GM12875 (cell line): Measurements from ENCODE around the gene APBA2.

ENCODE experiments used
- H3K4me3 ChIP-seq: one replicate; pipeline ENCODE4 v1.5.1; 2011; ENCODE audit warnings: low read depth, low read length, control low read depth
- TF ChIP-seq, protein P1 (sequence below): IDR thresholded peaks from 2 replicates; pipeline ENCODE4 v1.5.1; 2011; ENCODE audit warnings: low read depth, mild to moderate bottlenecking, control low read depth, inconsistent platforms, low read length, moderate library complexity, borderline replicate concordance; ENCODE audit not compliant: insufficient read depth

The APBA2 gene

DNA sequence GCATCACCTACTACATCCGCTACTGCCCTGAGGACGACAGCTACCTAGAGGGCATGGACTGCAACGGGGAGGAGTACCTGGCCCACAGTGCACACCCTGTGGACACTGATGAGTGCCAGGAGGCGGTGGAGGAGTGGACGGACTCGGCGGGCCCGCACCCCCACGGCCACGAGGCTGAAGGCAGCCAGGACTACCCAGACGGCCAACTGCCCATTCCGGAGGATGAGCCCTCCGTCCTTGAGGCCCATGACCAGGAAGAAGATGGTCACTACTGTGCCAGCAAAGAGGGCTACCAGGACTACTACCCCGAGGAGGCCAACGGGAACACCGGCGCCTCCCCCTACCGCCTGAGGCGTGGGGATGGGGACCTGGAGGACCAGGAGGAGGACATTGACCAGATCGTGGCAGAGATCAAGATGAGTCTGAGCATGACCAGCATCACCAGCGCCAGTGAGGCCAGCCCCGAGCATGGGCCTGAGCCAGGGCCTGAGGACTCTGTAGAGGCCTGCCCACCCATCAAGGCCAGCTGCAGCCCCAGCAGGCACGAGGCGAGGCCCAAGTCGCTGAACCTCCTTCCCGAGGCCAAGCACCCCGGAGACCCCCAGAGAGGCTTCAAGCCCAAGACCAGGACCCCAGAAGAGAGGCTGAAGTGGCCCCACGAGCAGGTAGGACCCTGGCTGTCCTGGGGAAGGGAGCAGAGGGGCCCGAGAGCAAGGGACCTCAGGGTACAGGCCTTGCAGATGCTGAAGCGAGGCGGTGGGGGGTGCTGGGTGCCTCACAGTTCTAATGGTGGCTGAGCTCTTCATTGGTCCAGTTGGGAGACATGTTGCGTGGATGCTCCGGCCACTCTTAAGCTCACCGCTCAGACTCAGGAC lies 168.6 kb downstream of the APBA2 start:
- TF ChIP-seq, protein P1, sequence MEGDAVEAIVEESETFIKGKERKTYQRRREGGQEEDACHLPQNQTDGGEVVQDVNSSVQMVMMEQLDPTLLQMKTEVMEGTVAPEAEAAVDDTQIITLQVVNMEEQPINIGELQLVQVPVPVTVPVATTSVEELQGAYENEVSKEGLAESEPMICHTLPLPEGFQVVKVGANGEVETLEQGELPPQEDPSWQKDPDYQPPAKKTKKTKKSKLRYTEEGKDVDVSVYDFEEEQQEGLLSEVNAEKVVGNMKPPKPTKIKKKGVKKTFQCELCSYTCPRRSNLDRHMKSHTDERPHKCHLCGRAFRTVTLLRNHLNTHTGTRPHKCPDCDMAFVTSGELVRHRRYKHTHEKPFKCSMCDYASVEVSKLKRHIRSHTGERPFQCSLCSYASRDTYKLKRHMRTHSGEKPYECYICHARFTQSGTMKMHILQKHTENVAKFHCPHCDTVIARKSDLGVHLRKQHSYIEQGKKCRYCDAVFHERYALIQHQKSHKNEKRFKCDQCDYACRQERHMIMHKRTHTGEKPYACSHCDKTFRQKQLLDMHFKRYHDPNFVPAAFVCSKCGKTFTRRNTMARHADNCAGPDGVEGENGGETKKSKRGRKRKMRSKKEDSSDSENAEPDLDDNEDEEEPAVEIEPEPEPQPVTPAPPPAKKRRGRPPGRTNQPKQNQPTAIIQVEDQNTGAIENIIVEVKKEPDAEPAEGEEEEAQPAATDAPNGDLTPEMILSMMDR, result no peak

DNA sequence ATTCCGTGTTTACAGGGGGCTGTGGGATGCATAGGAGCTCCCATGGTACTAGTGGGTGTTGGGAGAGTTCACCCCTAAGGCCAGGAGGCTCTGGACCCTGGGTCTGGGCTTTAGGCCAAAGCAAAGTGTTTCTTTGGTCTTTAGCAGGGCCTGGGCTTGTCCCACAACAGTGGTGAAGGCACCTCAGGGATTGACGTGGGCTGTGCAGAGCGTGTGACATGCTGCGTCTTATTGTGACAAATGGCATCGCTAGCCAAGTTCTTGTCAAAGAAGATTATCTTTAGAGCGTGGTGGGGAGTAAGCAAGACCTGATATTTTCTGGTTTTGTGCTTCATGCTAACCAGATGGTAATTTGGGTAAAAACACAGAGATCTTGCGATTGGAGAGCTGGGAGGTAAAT lies 170.1 kb downstream of the APBA2 start:
- TF ChIP-seq, protein P1, result no peak
- H3K4me3 ChIP-seq, result no peak overlapping the region

More for the DNA sequence above, 168.6 kb downstream of the APBA2 start:
- no peak overlapping the region for H3K4me3 ChIP-seq

DNA sequence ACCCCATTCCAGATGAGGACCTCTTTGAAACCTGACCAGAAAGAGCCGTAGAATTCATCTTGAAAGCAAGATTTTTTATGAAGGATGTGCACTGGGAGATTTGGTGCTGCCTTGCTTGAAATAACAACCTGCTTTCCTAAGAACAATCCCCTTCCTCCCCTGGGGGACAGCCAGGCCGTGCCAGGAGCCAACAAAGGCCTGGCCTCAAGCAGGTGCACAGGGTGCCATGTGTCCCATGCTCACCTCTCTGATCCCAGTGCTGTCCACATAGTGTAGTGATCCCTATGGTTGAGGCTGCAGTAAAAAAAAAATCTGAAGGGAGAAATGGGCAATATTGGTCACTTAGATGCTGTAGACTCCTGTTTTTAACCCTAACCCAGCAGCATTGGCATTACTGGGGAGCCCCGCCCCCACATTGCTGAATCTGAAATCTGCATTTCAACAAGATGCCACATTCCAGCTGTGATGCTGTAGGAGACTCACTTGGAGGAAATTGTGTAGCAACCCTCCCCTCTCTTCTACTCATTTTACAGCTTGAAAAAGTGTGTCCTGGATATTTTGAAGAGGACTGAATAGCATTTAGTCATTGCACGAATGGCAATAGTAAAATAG lies 171.2 kb downstream of the APBA2 start:
- TF ChIP-seq, protein P1, result no peak
- no peak overlapping the region for H3K4me3 ChIP-seq

DNA sequence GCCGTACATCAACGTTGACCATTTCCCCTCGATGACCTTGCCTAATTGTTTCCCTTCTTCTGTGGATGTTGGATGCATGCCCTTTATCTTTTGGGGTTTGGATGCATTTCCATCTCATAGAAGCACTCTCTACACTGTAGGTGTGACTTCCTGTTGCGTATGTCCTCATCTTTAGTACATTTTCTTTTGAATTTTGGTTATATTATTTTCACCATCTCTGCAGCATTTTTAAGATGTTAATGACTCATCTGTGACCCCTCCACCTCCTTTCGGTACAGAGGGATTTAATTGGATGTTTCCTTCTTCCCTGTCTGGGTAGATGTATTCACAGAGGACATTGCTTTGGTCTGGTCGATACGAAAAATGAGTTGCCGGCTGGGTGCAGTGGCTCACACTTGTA lies 172.1 kb downstream of the APBA2 start:
- TF ChIP-seq, protein P1, result no peak
- H3K4me3 ChIP-seq, result no peak overlapping the region

DNA sequence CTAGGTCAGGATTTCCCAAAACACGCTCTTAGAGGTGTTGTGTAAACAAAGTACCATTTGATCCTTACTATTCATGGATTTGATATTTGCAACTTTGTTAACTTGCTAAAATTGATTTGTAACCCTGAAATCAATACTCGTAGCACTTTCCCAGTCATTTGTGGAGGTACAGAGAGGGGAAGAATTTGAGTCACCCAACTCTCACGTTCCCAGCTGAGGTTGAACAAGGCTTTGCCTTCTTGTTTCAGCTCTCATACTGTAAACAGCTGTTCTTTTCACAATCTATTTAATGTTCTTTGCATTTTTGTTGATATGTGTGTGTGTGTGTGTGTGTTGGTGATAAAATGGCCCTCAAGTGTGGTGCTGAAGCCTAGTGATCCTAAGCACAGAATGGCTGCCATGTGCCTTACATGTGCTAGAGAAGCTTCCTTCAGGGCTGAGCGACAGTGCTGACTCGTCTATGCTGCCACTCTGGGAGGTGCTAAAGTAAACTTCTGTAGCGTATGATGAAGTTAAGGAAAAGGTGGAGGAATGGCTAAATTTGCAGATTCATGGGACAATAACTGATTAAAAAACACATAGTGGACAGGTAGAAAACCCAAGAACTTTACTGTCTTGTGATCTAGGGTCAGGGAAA lies 173.2 kb downstream of the APBA2 start:
- TF ChIP-seq, protein P1, result no peak
- no peak overlapping the region for H3K4me3 ChIP-seq

DNA sequence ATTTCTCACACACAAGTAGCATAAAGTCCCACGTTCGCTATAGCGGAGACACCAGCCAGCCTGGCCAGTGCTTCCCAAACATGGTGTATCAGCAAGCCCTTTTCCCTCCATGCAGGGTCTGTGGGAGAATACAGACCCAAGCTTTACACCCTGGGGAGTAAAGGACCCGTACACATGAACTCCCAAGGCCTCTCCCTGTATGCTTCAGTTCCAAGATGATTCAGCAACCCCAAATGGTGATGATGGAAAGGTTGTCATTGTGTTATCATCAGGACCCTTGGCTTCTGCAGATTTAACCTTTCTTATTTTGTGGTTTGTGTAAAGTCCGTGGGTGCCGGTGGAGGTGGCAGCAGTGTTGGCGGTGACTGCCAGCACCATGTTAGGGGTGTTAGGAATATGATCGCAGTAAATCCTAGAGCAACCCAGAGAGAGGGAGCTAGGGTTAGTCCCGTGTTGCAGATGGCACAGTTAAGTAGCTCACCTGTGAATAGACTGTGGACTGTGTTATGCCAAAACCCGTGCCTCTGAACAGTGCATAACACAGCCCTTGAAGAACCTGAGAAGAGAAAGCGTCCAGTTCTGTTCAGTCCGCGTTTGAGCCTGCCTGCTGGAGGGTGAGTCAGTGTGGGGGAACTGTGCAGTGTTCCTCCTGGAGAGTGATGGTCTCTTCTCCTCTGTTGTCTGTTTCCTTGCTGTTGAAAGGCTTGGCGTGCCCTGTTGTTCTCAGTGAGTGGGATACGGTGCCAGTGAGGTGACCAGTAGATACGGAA lies 174.3 kb downstream of the APBA2 start:
- no peak overlapping the region for H3K4me3 ChIP-seq
- TF ChIP-seq, protein P1, result no peak
